Measurements from ENCODE around the gene WDR7.

WDR7 gene

GRCh38 chr18:56823986-56824565 lies 172.9 kb downstream of the WDR7 start:
- H3K4me1 ChIP-seq (ENCODE audit: control insufficient read depth in 1 of 2, insufficient read depth in 2 of 2, low read length in 2 of 2) = no peaks in the 10 kb centered on the region

GRCh38 chr18:56825321-56825720 lies 174.2 kb downstream of the WDR7 start:
- Histone ChIP-seq H3K9ac (ENCODE audit: low read depth in 1 of 2, low read length in 2 of 2) (no peak overlapping the region), H3K27me3 (ENCODE audit: control insufficient read depth in 1 of 2, insufficient read depth in 2 of 2, low read length in 2 of 2) (no peaks in the 10 kb centered on the region), H3K27ac (ENCODE audit: low read depth, low read length) (no peak overlapping the region), H3K9me3 (ENCODE audit: control insufficient read depth in 1 of 2, low read length in 2 of 2) (no peaks in the 10 kb centered on the region), H3K4me3 (ENCODE audit: low read depth in 1 of 2, low read length in 2 of 2) (no peak overlapping the region), H3K4me1 (ENCODE audit: control insufficient read depth in 1 of 2, insufficient read depth in 2 of 2, low read length in 2 of 2) (no peaks in the 10 kb centered on the region), H3K36me3 (ENCODE audit: control insufficient read depth in 1 of 2, insufficient read depth in 2 of 2, low read length in 2 of 2) (no peaks in the 10 kb centered on the region)

More at GRCh38 chr18:56823986-56824565, 172.9 kb downstream of the WDR7 start:
- Histone ChIP-seq H3K9ac (ENCODE audit: low read depth in 1 of 2, low read length in 2 of 2) (no peak overlapping the region), H3K27ac (ENCODE audit: low read depth, low read length) (no peak overlapping the region), H3K27me3 (ENCODE audit: control insufficient read depth in 1 of 2, insufficient read depth in 2 of 2, low read length in 2 of 2) (no peaks in the 10 kb centered on the region), H3K36me3 (ENCODE audit: control insufficient read depth in 1 of 2, insufficient read depth in 2 of 2, low read length in 2 of 2) (no peaks in the 10 kb centered on the region), H3K4me3 (ENCODE audit: low read depth in 1 of 2, low read length in 2 of 2) (no peak overlapping the region), H3K9me3 (ENCODE audit: control insufficient read depth in 1 of 2, low read length in 2 of 2) (no peaks in the 10 kb centered on the region)

GRCh38 chr18:56825878-56826277 lies 174.7 kb downstream of the WDR7 start:
- Histone ChIP-seq H3K27me3 (ENCODE audit: control insufficient read depth in 1 of 2, insufficient read depth in 2 of 2, low read length in 2 of 2) (no peaks in the 10 kb centered on the region), H3K4me1 (ENCODE audit: control insufficient read depth in 1 of 2, insufficient read depth in 2 of 2, low read length in 2 of 2) (no peaks in the 10 kb centered on the region), H3K9ac (ENCODE audit: low read depth in 1 of 2, low read length in 2 of 2) (no peak overlapping the region), H3K36me3 (ENCODE audit: control insufficient read depth in 1 of 2, insufficient read depth in 2 of 2, low read length in 2 of 2) (no peaks in the 10 kb centered on the region), H3K27ac (ENCODE audit: low read depth, low read length) (no peak overlapping the region), H3K4me3 (ENCODE audit: low read depth in 1 of 2, low read length in 2 of 2) (no peak overlapping the region), H3K9me3 (ENCODE audit: control insufficient read depth in 1 of 2, low read length in 2 of 2) (no peaks in the 10 kb centered on the region)

GRCh38 chr18:56831988-56832387 lies 180.8 kb downstream of the WDR7 start:
- H3K9me3 ChIP-seq (ENCODE audit: control insufficient read depth in 1 of 2, low read length in 2 of 2) = no peaks in the 10 kb centered on the region

GRCh38 chr18:56835331-56835730 lies 184.2 kb downstream of the WDR7 start:
- no peak overlapping the region for H3K9ac ChIP-seq (ENCODE audit: low read depth in 1 of 2, low read length in 2 of 2)
- H3K4me1 ChIP-seq (ENCODE audit: control insufficient read depth in 1 of 2, insufficient read depth in 2 of 2, low read length in 2 of 2) = no peaks in the 10 kb centered on the region
- H3K27ac ChIP-seq (ENCODE audit: low read depth, low read length) = no peak overlapping the region
- no peaks in the 10 kb centered on the region for H3K9me3 ChIP-seq (ENCODE audit: control insufficient read depth in 1 of 2, low read length in 2 of 2)
- no peaks in the 10 kb centered on the region for H3K36me3 ChIP-seq (ENCODE audit: control insufficient read depth in 1 of 2, insufficient read depth in 2 of 2, low read length in 2 of 2)
- H3K4me3 ChIP-seq (ENCODE audit: low read depth in 1 of 2, low read length in 2 of 2) = no peak overlapping the region
- no peaks in the 10 kb centered on the region for H3K27me3 ChIP-seq (ENCODE audit: control insufficient read depth in 1 of 2, insufficient read depth in 2 of 2, low read length in 2 of 2)

More at GRCh38 chr18:56831988-56832387, 180.8 kb downstream of the WDR7 start:
- no peak overlapping the region for H3K27ac ChIP-seq (ENCODE audit: low read depth, low read length)
- H3K9ac ChIP-seq (ENCODE audit: low read depth in 1 of 2, low read length in 2 of 2) = no peak overlapping the region
- no peaks in the 10 kb centered on the region for H3K27me3 ChIP-seq (ENCODE audit: control insufficient read depth in 1 of 2, insufficient read depth in 2 of 2, low read length in 2 of 2)
- no peaks in the 10 kb centered on the region for H3K36me3 ChIP-seq (ENCODE audit: control insufficient read depth in 1 of 2, insufficient read depth in 2 of 2, low read length in 2 of 2)
- no peaks in the 10 kb centered on the region for H3K4me1 ChIP-seq (ENCODE audit: control insufficient read depth in 1 of 2, insufficient read depth in 2 of 2, low read length in 2 of 2)
- H3K4me3 ChIP-seq (ENCODE audit: low read depth in 1 of 2, low read length in 2 of 2) = no peak overlapping the region

GRCh38 chr18:56836173-56836572 lies 185.0 kb downstream of the WDR7 start:
- H3K27me3 ChIP-seq (ENCODE audit: control insufficient read depth in 1 of 2, insufficient read depth in 2 of 2, low read length in 2 of 2) = no peaks in the 10 kb centered on the region
- no peak overlapping the region for H3K27ac ChIP-seq (ENCODE audit: low read depth, low read length)
- H3K36me3 ChIP-seq (ENCODE audit: control insufficient read depth in 1 of 2, insufficient read depth in 2 of 2, low read length in 2 of 2) = no peaks in the 10 kb centered on the region
- no peaks in the 10 kb centered on the region for H3K9me3 ChIP-seq (ENCODE audit: control insufficient read depth in 1 of 2, low read length in 2 of 2)
- H3K4me1 ChIP-seq (ENCODE audit: control insufficient read depth in 1 of 2, insufficient read depth in 2 of 2, low read length in 2 of 2) = no peaks in the 10 kb centered on the region
- no peak overlapping the region for H3K9ac ChIP-seq (ENCODE audit: low read depth in 1 of 2, low read length in 2 of 2)
- H3K4me3 ChIP-seq (ENCODE audit: low read depth in 1 of 2, low read length in 2 of 2) = no peak overlapping the region

- H3K27me3 ChIP-seq (ENCODE audit: control insufficient read depth in 1 of 2, insufficient read depth in 2 of 2, low read length in 2 of 2) = no peaks in the 10 kb centered on the region
- no peak overlapping the region for H3K27ac ChIP-seq (ENCODE audit: low read depth, low read length)
- H3K9ac ChIP-seq (ENCODE audit: low read depth in 1 of 2, low read length in 2 of 2) = no peak overlapping the region
- H3K36me3 ChIP-seq (ENCODE audit: control insufficient read depth in 1 of 2, insufficient read depth in 2 of 2, low read length in 2 of 2) = no peaks in the 10 kb centered on the region
- no peaks in the 10 kb centered on the region for H3K4me1 ChIP-seq (ENCODE audit: control insufficient read depth in 1 of 2, insufficient read depth in 2 of 2, low read length in 2 of 2)
- H3K9me3 ChIP-seq (ENCODE audit: control insufficient read depth in 1 of 2, low read length in 2 of 2) = no peaks in the 10 kb centered on the region
- no peak overlapping the region for H3K4me3 ChIP-seq (ENCODE audit: low read depth in 1 of 2, low read length in 2 of 2)
These were observed 190.7 kb downstream of the WDR7 start for GRCh38 chr18:56841836-56842235.

- Histone ChIP-seq H3K9ac (ENCODE audit: low read depth in 1 of 2, low read length in 2 of 2) (no peak overlapping the region), H3K9me3 (ENCODE audit: control insufficient read depth in 1 of 2, low read length in 2 of 2) (no peaks in the 10 kb centered on the region), H3K4me3 (ENCODE audit: low read depth in 1 of 2, low read length in 2 of 2) (no peak overlapping the region), H3K27me3 (ENCODE audit: control insufficient read depth in 1 of 2, insufficient read depth in 2 of 2, low read length in 2 of 2) (no peaks in the 10 kb centered on the region), H3K4me1 (ENCODE audit: control insufficient read depth in 1 of 2, insufficient read depth in 2 of 2, low read length in 2 of 2) (no peaks in the 10 kb centered on the region), H3K27ac (ENCODE audit: low read depth, low read length) (no peak overlapping the region), H3K36me3 (ENCODE audit: control insufficient read depth in 1 of 2, insufficient read depth in 2 of 2, low read length in 2 of 2) (no peaks in the 10 kb centered on the region)
These were observed 192.1 kb downstream of the WDR7 start for GRCh38 chr18:56843241-56843640.

GRCh38 chr18:56844556-56844955 lies 193.4 kb downstream of the WDR7 start:
- no peaks in the 10 kb centered on the region for H3K36me3 ChIP-seq (ENCODE audit: control insufficient read depth in 1 of 2, insufficient read depth in 2 of 2, low read length in 2 of 2)
- H3K27me3 ChIP-seq (ENCODE audit: control insufficient read depth in 1 of 2, insufficient read depth in 2 of 2, low read length in 2 of 2) = no peaks in the 10 kb centered on the region
- H3K4me1 ChIP-seq (ENCODE audit: control insufficient read depth in 1 of 2, insufficient read depth in 2 of 2, low read length in 2 of 2) = no peaks in the 10 kb centered on the region
- no peak overlapping the region for H3K27ac ChIP-seq (ENCODE audit: low read depth, low read length)
- H3K9me3 ChIP-seq (ENCODE audit: control insufficient read depth in 1 of 2, low read length in 2 of 2) = no peaks in the 10 kb centered on the region
- no peak overlapping the region for H3K9ac ChIP-seq (ENCODE audit: low read depth in 1 of 2, low read length in 2 of 2)
- H3K4me3 ChIP-seq (ENCODE audit: low read depth in 1 of 2, low read length in 2 of 2) = no peak overlapping the region

GRCh38 chr18:56851774-56852173 lies 200.6 kb downstream of the WDR7 start:
- Histone ChIP-seq H3K9me3 (ENCODE audit: control insufficient read depth in 1 of 2, low read length in 2 of 2) (no peaks in the 10 kb centered on the region), H3K9ac (ENCODE audit: low read depth in 1 of 2, low read length in 2 of 2) (no peak overlapping the region), H3K27ac (ENCODE audit: low read depth, low read length) (no peak overlapping the region), H3K4me3 (ENCODE audit: low read depth in 1 of 2, low read length in 2 of 2) (no peak overlapping the region), H3K27me3 (ENCODE audit: control insufficient read depth in 1 of 2, insufficient read depth in 2 of 2, low read length in 2 of 2) (no peaks in the 10 kb centered on the region), H3K36me3 (ENCODE audit: control insufficient read depth in 1 of 2, insufficient read depth in 2 of 2, low read length in 2 of 2) (no peaks in the 10 kb centered on the region), H3K4me1 (ENCODE audit: control insufficient read depth in 1 of 2, insufficient read depth in 2 of 2, low read length in 2 of 2) (no peaks in the 10 kb centered on the region)

- H3K27ac ChIP-seq (ENCODE audit: low read depth, low read length) = no peak overlapping the region
- no peaks in the 10 kb centered on the region for H3K4me1 ChIP-seq (ENCODE audit: control insufficient read depth in 1 of 2, insufficient read depth in 2 of 2, low read length in 2 of 2)
- H3K4me3 ChIP-seq (ENCODE audit: low read depth in 1 of 2, low read length in 2 of 2) = no peak overlapping the region
- H3K9me3 ChIP-seq (ENCODE audit: control insufficient read depth in 1 of 2, low read length in 2 of 2) = no peaks in the 10 kb centered on the region
- H3K27me3 ChIP-seq (ENCODE audit: control insufficient read depth in 1 of 2, insufficient read depth in 2 of 2, low read length in 2 of 2) = no peaks in the 10 kb centered on the region
- H3K36me3 ChIP-seq (ENCODE audit: control insufficient read depth in 1 of 2, insufficient read depth in 2 of 2, low read length in 2 of 2) = no peaks in the 10 kb centered on the region
- no peak overlapping the region for H3K9ac ChIP-seq (ENCODE audit: low read depth in 1 of 2, low read length in 2 of 2)
These were observed 202.8 kb downstream of the WDR7 start for GRCh38 chr18:56853961-56854360.
